Esophagus muscularis mucosa (tissue), 4 donors: ENCODE data around the gene PIK3C2G. TPM values are rescaled to one million over a fixed set of nuclear protein-coding genes. Genes with fewer than 3 reads are reported as not detected.

Experiments
- DNase-seq: peaks from one replicate; pipeline ENCODE4 v3.0.0-alpha.2; 2017; ENCODE audit errors: extremely low spot score
- H3K27ac ChIP-seq, 4 donors: fragments of 200-600 bp; sonication (generic); replicated peaks in 1 of 4; 1 replicate in 3 of 4; 2 replicates in 1 of 4; pipeline ENCODE4 v1.5.1; 2016 to 2019; ENCODE audit warnings: mild to moderate bottlenecking in 1 of 4
- H3K27me3 ChIP-seq, 4 donors: fragments of 200-600 bp; sonication (generic); one replicate each; pipeline versions ENCODE4 v1.5.1 to v1.6.0; 2016 to 2019
- H3K36me3 ChIP-seq, 4 donors: fragments of 200-600 bp; sonication (generic); one replicate each; pipeline ENCODE4 v1.5.1; 2016 to 2019
- H3K4me1 ChIP-seq, 4 donors: fragments of 200-600 bp; sonication (generic); one replicate each; pipeline ENCODE4 v1.5.1; 2016 to 2019
- H3K4me3 ChIP-seq, 4 donors: fragments of 200-600 bp; sonication (generic); 1 replicate in 2 of 4; 2 replicates in 2 of 4; pipeline ENCODE4 v1.5.1; 2016 to 2019; ENCODE audit warnings: mild to moderate bottlenecking in 4 of 4, moderate library complexity in 1 of 4
- H3K9me3 ChIP-seq, 4 donors: fragments of 200-600 bp; sonication (generic); 1 replicate in 3 of 4; 2 replicates in 1 of 4; pipeline ENCODE4 v1.5.1; 2016 to 2019
- CTCF ChIP-seq, 3 experiments: fragments of 200-600 bp in 2 of 3; fragments of 450-650 bp in 1 of 3; sonication (generic) in 2 of 3; IDR thresholded peaks; one replicate each; pipeline ENCODE4 v1.5.1; 2017 to 2019; ENCODE audit warnings: antibody characterized with exemption in 3 of 3, mild to moderate bottlenecking in 2 of 3, moderate library complexity in 1 of 3
- EP300 ChIP-seq: sonication (generic); formaldehyde crosslinking; IDR thresholded peaks from one replicate; pipeline ENCODE4 v1.6.1; 2017; ENCODE audit warnings: antibody characterized with exemption
- POLR2A ChIP-seq: fragments of 450-650 bp; IDR thresholded peaks from one replicate; pipeline ENCODE4 v1.6.1; 2017; ENCODE audit warnings: antibody characterized with exemption, moderate library complexity, mild to moderate bottlenecking, low read depth
- POLR2AphosphoS5 ChIP-seq, 2 donors: sonication (generic); formaldehyde crosslinking; IDR thresholded peaks; one replicate each; pipeline ENCODE4 v1.6.1; 2017; ENCODE audit warnings: antibody characterized with exemption in 2 of 2
- WGBS: methylation state at CpG from one replicate; pipeline ENCODE4 v1.1.5; 2018; 5-methylcytosine and 5-hydroxymethylcytosine counted together
- intact Hi-C: fragments of 100-400 bp; cut with DNase I; formaldehyde crosslinking; loops from one replicate; pipeline ENCODE4 v1.15.1; 2023
- total RNA-seq, 4 donors: library from RNA; depleted of rRNA; stranded (reverse); fragments of >200 nt; gene quantifications; one replicate each; pipeline versions ENCODE4 v1.1.0 to v1.2.1, GENCODE V29; 2016

Gene PIK3C2G
- total RNA-seq, 4 donors from 2014 or later: 0.06 to 1.2 (median 0.61) TPM

- DNase-seq: no peak
- Histone ChIP-seq H3K4me3 (no peak overlapping the region), H3K4me1 (peaks cover 0 to 22% (median 8%) of the 10 kb centered on the region in 4 donors), H3K27me3 (no peaks in the 10 kb centered on the region), H3K27ac (no peak overlapping the region), H3K36me3 (no peaks in the 10 kb centered on the region), H3K9me3 (peaks cover 0 to 13% (median 0%) of the 10 kb centered on the region in 4 donors)
- intact Hi-C loops: no loop called here
- 64% methylated on average over 2 of the region's 2 CpGs for WGBS
- TF ChIP-seq POLR2A (no peak), CTCF (IDR thresholded peaks at IDR 0.05) (no peak), POLR2AphosphoS5 (IDR thresholded peaks at IDR 0.05) (no peak), EP300 (no peak)
Measured at GRCh38 chr12:18581232-18581962, 320.1 kb downstream of the PIK3C2G start.

GRCh38 chr12:18583655-18584054 is 322.3 kb downstream of the PIK3C2G start:
- no peak overlapping the region for H3K27ac ChIP-seq
- H3K4me3 ChIP-seq: no peak overlapping the region
- H3K36me3 ChIP-seq: no peaks in the 10 kb centered on the region
- TF ChIP-seq CTCF (IDR thresholded peaks at IDR 0.05) (no peak), POLR2AphosphoS5 (IDR thresholded peaks at IDR 0.05) (no peak), POLR2A (no peak), EP300 (no peak)
- H3K9me3 ChIP-seq: peaks cover 0 to 13% (median 0%) of the 10 kb centered on the region in 4 donors
- H3K4me1 ChIP-seq: peaks cover 0 to 11% (median 3%) of the 10 kb centered on the region in 4 donors
- no peaks in the 10 kb centered on the region for H3K27me3 ChIP-seq
- intact Hi-C loops: no loop called here
- DNase-seq: no peak

- H3K9me3 ChIP-seq: peaks cover 0 to 13% (median 0%) of the 10 kb centered on the region in 4 donors
- TF ChIP-seq EP300 (no peak), CTCF (IDR thresholded peaks at IDR 0.05) (no peak)
- H3K27me3 ChIP-seq: no peaks in the 10 kb centered on the region
- H3K4me3 ChIP-seq: no peak overlapping the region
- no peaks in the 10 kb centered on the region for H3K36me3 ChIP-seq
- intact Hi-C loops: no loop called here
- no peak for DNase-seq
- no peak overlapping the region for H3K27ac ChIP-seq
- no peaks in the 10 kb centered on the region for H3K4me1 ChIP-seq
Measured at GRCh38 chr12:18586581-18586980, 325.3 kb downstream of the PIK3C2G start.

- TF ChIP-seq CTCF (IDR thresholded peaks at IDR 0.05): no peak
- no peak for TF ChIP-seq POLR2AphosphoS5 (IDR thresholded peaks at IDR 0.05)
- TF ChIP-seq POLR2A: no peak
- no peak for TF ChIP-seq EP300
- Histone ChIP-seq H3K4me3 (no peak overlapping the region), H3K27me3 (no peaks in the 10 kb centered on the region), H3K9me3 (no peaks in the 10 kb centered on the region), H3K27ac (no peak overlapping the region), H3K36me3 (no peaks in the 10 kb centered on the region), H3K4me1 (no peaks in the 10 kb centered on the region)
- intact Hi-C loops: no loop called here
- no peak for DNase-seq
Measured at GRCh38 chr12:18589316-18589715, 328.0 kb downstream of the PIK3C2G start.

GRCh38 chr12:18591473-18591872 is 330.2 kb downstream of the PIK3C2G start:
- Histone ChIP-seq H3K9me3 (no peaks in the 10 kb centered on the region), H3K4me3 (no peak overlapping the region), H3K36me3 (no peaks in the 10 kb centered on the region), H3K4me1 (no peaks in the 10 kb centered on the region), H3K27me3 (no peaks in the 10 kb centered on the region), H3K27ac (no peak overlapping the region)
- no peak for TF ChIP-seq POLR2AphosphoS5 (IDR thresholded peaks at IDR 0.05)
- no peak for TF ChIP-seq POLR2A
- no peak for TF ChIP-seq EP300
- TF ChIP-seq CTCF (IDR thresholded peaks at IDR 0.05): no peak
- no peak for DNase-seq
- intact Hi-C loops: no loop called here
